ACC112 (cell line): ENCODE measurements around the gene S100A10.
A peak's percentile ranks its signal among the peaks of the same experiment; 100 is the strongest.

ENCODE experiments used
- H2AFZ ChIP-seq: fragments of 200-600 bp; sonication (generic); one replicate; pipeline ENCODE4 v1.6.0; 2017; ENCODE audit warnings: antibody characterized with exemption, low read length; ENCODE audit not compliant: unreplicated experiment
- H3K27ac ChIP-seq: fragments of 200-600 bp; sonication (generic); 2 replicates; pipeline ENCODE4 v1.5.1; 2014; ENCODE audit warnings: low read depth, mild to moderate bottlenecking, antibody characterized with exemption, low read length, moderate library complexity
- H3K27me3 ChIP-seq: fragments of 200-600 bp; sonication (generic); 2 replicates; pipeline ENCODE4 v1.6.1; 2014; ENCODE audit warnings: mild to moderate bottlenecking, antibody characterized with exemption, low read length, moderate library complexity, mixed read lengths; ENCODE audit not compliant: insufficient read depth
- H3K36me3 ChIP-seq: fragments of 200-600 bp; sonication (generic); 2 replicates; pipeline ENCODE4 v1.6.1; 2016; ENCODE audit warnings: mild to moderate bottlenecking, antibody characterized with exemption, low read length, moderate library complexity, mixed read lengths; ENCODE audit not compliant: insufficient read depth
- H3K4me1 ChIP-seq: fragments of 200-600 bp; sonication (generic); one replicate; pipeline ENCODE4 v1.6.1; 2016; ENCODE audit warnings: low read length, mixed read lengths; ENCODE audit not compliant: insufficient read depth, unreplicated experiment, control insufficient read depth
- H3K4me3 ChIP-seq: fragments of 200-600 bp; sonication (generic); 2 replicates; pipeline ENCODE4 v1.5.1; 2014; ENCODE audit warnings: mild to moderate bottlenecking, low read depth, low read length
- H3K79me2 ChIP-seq: fragments of 200-600 bp; sonication (generic); one replicate; pipeline ENCODE4 v1.6.0; 2016; ENCODE audit warnings: low read length; ENCODE audit not compliant: control insufficient read depth, unreplicated experiment, insufficient read depth

S100A10 gene

GRCh38 chr1:151993734-151994496 is at the start of gene S100A10:
S100A10 (minus strand) TSS chr1:151993859; CDS start chr1:151986230, 7,629 bp downstream.
- H3K4me3 ChIP-seq = peak within 1 kb of the TSS; percentile 81
- peak within 1 kb of the TSS; percentile 93 for H3K27ac ChIP-seq
- no peak within 1 kb of the TSS for H2AFZ ChIP-seq
- H3K36me3 ChIP-seq = no peaks in the 10 kb centered on the region
- H3K27me3 ChIP-seq = no peaks in the 10 kb centered on the region
- H3K4me1 ChIP-seq = peaks cover 41% of the 10 kb centered on the region
- peaks cover 30% of the 10 kb centered on the region for H3K79me2 ChIP-seq

DNA sequence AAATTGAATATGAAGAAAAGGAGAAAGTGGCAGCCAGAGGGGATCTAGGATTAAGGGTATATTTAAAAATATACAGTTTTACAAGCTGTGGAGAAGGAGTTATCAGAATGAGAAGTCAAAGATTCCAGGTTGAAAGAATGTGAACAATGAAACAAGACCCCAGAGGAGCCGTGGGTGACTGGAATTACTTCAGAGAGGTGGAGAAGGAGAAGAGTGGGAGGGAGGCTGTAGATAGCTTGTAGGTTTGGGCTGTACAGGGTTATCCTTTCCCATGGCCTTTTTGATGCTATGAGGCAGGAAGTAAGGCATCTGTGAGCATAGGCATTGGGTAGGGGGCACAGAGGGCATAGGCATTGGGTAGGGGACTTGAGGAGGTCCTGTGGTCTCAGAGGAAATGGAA is 48.4 kb upstream of the S100A10 start:
- Histone ChIP-seq H3K4me1 (peaks cover 17% of the 10 kb centered on the region), H3K27me3 (peaks cover 25% of the 10 kb centered on the region), H3K27ac (no peak overlapping the region), H3K4me3 (no peak overlapping the region), H3K79me2 (no peaks in the 10 kb centered on the region), H3K36me3 (no peaks in the 10 kb centered on the region), H2AFZ (no peak overlapping the region)

DNA sequence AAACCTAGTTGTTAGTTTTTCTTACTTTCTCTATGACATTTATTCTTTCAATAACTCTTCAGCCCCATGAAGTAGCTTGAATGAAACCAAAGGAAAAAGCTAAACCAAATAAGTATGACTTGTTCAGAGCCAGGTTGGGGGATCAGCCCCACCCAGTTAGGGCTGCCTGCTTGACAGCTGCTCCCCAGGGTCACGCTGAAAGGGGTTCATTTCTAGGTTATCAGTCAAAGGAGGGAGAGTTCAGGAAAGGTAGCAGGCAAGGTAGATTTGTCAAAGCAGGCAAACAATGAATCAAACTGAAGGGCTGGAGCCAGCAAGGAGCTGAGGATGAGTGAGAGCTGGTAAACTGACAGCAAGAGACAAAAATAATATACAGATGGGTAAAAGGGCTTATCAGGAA is 46.2 kb upstream of the S100A10 start:
- H3K79me2 ChIP-seq = peaks cover 19% of the 10 kb centered on the region
- H3K27me3 ChIP-seq = peaks cover 25% of the 10 kb centered on the region
- H3K4me3 ChIP-seq = no peak overlapping the region
- no peak overlapping the region for H3K27ac ChIP-seq
- peaks cover 9% of the 10 kb centered on the region for H3K4me1 ChIP-seq
- no peak overlapping the region for H2AFZ ChIP-seq
- no peaks in the 10 kb centered on the region for H3K36me3 ChIP-seq

DNA sequence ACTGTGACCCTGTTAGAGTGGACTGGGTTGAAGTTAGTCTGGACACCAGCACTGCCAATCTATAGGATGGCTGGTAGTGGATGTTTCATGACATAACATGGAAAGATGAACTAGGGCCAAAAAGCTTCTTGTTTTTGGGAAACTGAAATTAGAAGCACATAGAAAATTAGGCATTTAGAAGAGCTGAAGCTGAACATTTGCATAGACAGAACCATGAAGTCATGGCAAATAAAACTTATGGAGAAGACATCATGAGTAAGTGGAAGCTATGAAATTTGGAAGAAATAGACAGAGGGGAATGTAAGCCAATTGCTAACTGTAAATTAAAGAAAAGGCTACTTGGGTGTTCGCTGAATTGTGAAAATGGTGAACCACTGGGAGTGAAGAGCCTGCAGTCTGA is 45.8 kb upstream of the S100A10 start:
- Histone ChIP-seq H3K4me3 (no peak overlapping the region), H3K27me3 (peaks cover 25% of the 10 kb centered on the region), H2AFZ (no peak overlapping the region), H3K36me3 (no peaks in the 10 kb centered on the region), H3K79me2 (peaks cover 24% of the 10 kb centered on the region), H3K4me1 (peaks cover 7% of the 10 kb centered on the region), H3K27ac (no peak overlapping the region)

- Histone ChIP-seq H3K27ac (no peak overlapping the region), H2AFZ (no peak overlapping the region), H3K27me3 (peaks cover 25% of the 10 kb centered on the region), H3K36me3 (peaks cover under 1% of the 10 kb centered on the region; the same call in 1 of the 2 replicates), H3K4me3 (no peak overlapping the region), H3K79me2 (peaks cover 29% of the 10 kb centered on the region), H3K4me1 (peaks cover 8% of the 10 kb centered on the region)
Observed at GRCh38 chr1:152038871-152039270, 45.2 kb upstream of the S100A10 start.

DNA sequence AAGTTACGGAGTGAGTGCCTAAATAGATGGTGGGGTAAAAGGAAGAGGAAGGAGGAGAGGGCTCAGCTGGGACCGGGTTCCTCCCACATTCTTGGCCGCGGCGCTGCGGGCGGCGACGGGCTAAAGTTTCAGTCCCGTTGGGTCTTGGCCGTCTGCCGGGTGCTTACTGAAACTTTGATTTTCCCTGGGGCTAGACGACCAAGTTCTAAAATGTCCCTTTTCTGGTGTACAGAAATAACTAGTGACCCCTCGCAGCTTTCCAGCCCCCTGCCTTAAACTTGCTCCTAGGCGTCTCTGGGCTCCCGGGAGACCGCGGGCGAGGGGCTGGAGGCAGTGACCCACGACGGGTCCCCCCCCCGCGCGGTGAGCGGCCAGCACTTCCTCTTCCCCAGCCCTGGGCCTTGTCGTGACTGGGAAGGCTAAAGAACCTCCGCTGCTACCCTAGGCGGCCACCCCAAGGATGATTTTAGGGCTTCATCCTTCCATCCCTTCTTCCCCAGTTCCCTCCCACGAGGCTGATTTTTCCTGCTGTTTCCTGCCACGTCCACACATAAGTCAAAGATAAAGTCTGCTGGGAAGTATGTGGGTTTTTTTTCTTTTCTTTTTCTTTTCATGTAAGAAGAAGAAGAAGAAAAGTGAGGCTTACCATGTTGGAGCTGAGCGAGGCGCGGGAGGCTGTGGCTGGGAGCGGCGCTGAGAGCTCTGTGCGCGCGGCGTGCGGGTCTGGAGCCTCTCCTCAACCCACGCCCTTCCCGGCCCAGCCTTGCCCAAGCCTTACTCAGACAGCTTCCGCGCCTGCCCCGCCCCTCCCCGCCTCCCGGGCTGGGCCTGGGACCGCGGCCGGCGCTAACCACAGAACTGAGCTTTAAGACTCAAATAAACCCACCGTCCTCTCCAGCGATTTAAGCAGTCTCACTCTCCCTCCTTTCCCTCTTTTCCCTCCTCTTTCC is 42.9 kb upstream of the S100A10 start, which contains the start of gene S100A11:
Gene S100A11, minus strand, starts transcription at position 738 of the 950 bp plus-strand sequence. Its CDS starts 89 bp downstream, at position 649.
- H3K79me2 ChIP-seq = peaks cover 46% of the 10 kb centered on the region
- peak within 1 kb of the TSS; percentile 98 for H2AFZ ChIP-seq

DNA sequence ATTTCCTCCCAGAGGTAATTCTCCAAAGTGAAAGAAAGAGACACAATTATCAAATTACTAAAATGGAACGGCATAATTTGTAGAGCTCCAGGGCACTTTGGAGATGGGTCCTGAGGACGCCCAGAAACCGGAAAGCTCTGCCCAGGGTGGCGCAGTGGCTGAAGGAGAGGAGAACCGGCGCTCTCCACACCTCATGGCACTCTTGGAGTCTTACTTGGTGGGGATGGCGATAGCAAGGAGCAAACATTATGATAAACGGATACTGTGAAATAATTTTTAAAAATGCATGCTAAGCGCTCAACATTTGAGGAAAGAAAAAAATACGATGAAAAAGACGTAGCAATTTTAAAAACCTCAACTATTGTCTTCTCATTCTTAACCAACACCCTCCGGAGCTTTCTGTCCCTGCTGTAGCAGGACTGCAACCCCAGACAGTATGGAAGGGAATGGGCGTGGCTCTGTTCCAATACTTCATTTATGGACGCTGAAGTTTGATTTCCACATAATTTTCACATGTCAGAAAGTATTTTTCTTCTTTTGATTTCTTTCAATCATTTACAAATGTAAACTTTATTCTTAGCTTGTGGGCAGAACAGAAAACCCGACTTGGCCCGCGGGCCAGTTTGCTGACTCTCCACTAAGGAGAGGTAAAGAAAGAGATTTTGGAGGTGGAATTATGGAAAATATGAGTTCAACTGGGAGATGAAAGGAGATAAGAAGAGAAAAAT is 42.0 kb upstream of the S100A10 start:
- H3K79me2 ChIP-seq = peaks cover 46% of the 10 kb centered on the region
- no peak overlapping the region for H2AFZ ChIP-seq
- H3K27me3 ChIP-seq = peaks cover 13% of the 10 kb centered on the region
- peak overlapping the region; percentile 95 for H3K27ac ChIP-seq
- peak overlapping the region; percentile 100 for H3K4me3 ChIP-seq
- peaks cover 17% of the 10 kb centered on the region for H3K4me1 ChIP-seq
- H3K36me3 ChIP-seq = peaks cover 30% of the 10 kb centered on the region

More for the DNA sequence above, 42.9 kb upstream of the S100A10 start, which contains the start of gene S100A11:
- Histone ChIP-seq H3K4me1 (peaks cover 17% of the 10 kb centered on the region), H3K27me3 (peaks cover 22% of the 10 kb centered on the region), H3K36me3 (peaks cover 24% of the 10 kb centered on the region), H3K4me3 (peak within 1 kb of the TSS; percentile 100), H3K27ac (peak within 1 kb of the TSS; percentile 95)

DNA sequence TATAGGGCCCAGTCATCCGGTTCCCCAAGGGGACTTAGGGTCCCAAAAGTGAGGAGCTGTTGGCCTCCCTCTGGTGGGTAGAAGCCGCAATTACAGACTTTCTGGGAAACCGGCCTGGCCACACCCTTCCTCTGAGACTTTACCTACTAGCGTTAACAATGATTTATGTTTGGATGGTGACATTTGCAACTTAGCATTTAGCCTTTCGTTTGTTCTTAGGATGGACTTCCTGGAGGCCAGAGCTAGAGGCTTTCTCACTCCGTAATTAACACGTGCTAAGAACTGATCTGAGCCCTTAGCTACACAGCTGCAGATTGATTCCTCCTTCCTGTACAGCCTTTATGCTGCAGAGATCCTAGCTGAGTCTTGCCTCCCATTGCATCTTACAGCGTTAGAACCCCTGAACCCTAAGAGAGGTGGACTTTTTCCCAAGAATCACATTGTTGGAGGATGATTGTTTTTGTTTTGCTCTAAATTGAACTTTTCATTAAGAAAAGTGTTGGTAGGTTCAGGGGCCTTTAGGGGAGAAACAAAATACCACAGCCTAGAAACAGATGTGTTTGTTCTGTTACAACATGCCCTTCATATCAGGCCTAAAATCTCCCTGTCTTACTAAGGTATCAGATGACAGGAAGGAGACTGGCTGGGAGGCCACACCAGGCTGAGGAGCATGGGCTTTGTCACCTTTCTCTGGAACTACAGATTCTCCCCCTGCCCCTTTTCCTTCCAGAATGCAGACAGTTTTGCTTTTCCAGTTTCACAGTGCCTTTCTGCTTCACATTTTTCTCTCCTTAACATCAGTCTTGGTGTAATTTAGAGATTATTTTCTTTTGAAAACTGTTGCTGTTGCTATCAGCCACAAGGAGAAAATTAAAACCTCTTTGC is 41.2 kb upstream of the S100A10 start:
- peaks cover 20% of the 10 kb centered on the region for H3K4me1 ChIP-seq
- peaks cover 46% of the 10 kb centered on the region for H3K79me2 ChIP-seq
- peak overlapping the region; percentile 95 for H3K27ac ChIP-seq
- H3K4me3 ChIP-seq = peak overlapping the region; percentile 100
- peaks cover 32% of the 10 kb centered on the region for H3K36me3 ChIP-seq
- peaks cover 6% of the 10 kb centered on the region for H3K27me3 ChIP-seq
- H2AFZ ChIP-seq = no peak overlapping the region

DNA sequence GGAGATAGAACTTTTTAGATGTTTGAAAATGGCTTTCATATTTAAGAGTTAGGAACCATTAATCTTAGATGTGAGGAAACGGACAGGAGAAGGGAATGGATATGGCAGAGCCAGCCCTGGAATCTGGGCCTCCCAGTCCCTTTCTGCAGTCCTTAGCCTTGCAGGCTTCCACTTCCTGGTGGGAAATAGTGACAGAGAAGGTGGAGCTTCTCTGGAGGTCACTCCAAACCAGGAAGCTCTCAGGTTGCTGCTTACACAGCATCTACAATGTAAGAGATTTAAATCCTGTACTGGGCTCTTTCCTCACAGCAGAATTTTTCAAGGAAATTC is 40.6 kb upstream of the S100A10 start:
- peaks cover 32% of the 10 kb centered on the region for H3K36me3 ChIP-seq
- peaks cover 46% of the 10 kb centered on the region for H3K79me2 ChIP-seq
- no peak overlapping the region for H2AFZ ChIP-seq
- peaks cover 26% of the 10 kb centered on the region for H3K4me1 ChIP-seq
- peak overlapping the region; percentile 100 for H3K4me3 ChIP-seq
- peak overlapping the region; percentile 95 for H3K27ac ChIP-seq
- H3K27me3 ChIP-seq = 0 out of 2 replicates have a peak, but pooled peaks cover under 1% of the 10 kb centered on the region
